Measurements from ENCODE around the gene ST3GAL3.

ST3GAL3 gene

GRCh38 chr1:43956234-43956633, 248.9 kb downstream of the ST3GAL3 start:
- Histone ChIP-seq H4K20me1 (ENCODE audit: insufficient read depth) (no peaks in the 10 kb centered on the region), H3K4me1 (ENCODE audit: low read depth, poor library complexity, severe bottlenecking) (no peaks in the 10 kb centered on the region), H3K79me2 (ENCODE audit: insufficient read depth, low read depth) (no peaks in the 10 kb centered on the region), H3K27me3 (ENCODE audit: insufficient read depth, low read depth) (no peaks in the 10 kb centered on the region), H3K9ac (no peak overlapping the region), H3K4me3 (IDR thresholded peaks at IDR 0.05; ENCODE audit: insufficient read depth, low read depth, low read length) (no peak overlapping the region), H2AFZ (ENCODE audit: low read depth) (no peak overlapping the region), H3K36me3 (ENCODE audit: insufficient read depth) (no peaks in the 10 kb centered on the region), H3K4me2 (no peak overlapping the region), H3K27ac (no peak overlapping the region)
- TF ChIP-seq CTCF (conservative IDR thresholded peaks at IDR 0.05; ENCODE audit: low read depth, low read length): no peak

- Histone ChIP-seq H3K79me2 (ENCODE audit: insufficient read depth, low read depth) (no peaks in the 10 kb centered on the region), H4K20me1 (ENCODE audit: insufficient read depth) (no peaks in the 10 kb centered on the region), H3K36me3 (ENCODE audit: insufficient read depth) (no peaks in the 10 kb centered on the region), H3K27ac (no peak overlapping the region), H2AFZ (ENCODE audit: low read depth) (no peak overlapping the region), H3K4me3 (IDR thresholded peaks at IDR 0.05; ENCODE audit: insufficient read depth, low read depth, low read length) (no peak overlapping the region), H3K4me1 (ENCODE audit: low read depth, poor library complexity, severe bottlenecking) (peaks cover 5% of the 10 kb centered on the region), H3K27me3 (ENCODE audit: insufficient read depth, low read depth) (no peaks in the 10 kb centered on the region), H3K4me2 (no peak overlapping the region), H3K9ac (no peak overlapping the region)
- TF ChIP-seq CTCF (conservative IDR thresholded peaks at IDR 0.05; ENCODE audit: low read depth, low read length): no peak
Measured at GRCh38 chr1:43957407-43958040, 250.2 kb downstream of the ST3GAL3 start.

GRCh38 chr1:43958351-43959255, 251.3 kb downstream of the ST3GAL3 start:
- Histone ChIP-seq H3K4me3 (IDR thresholded peaks at IDR 0.05; ENCODE audit: insufficient read depth, low read depth, low read length) (no peak overlapping the region), H3K4me1 (ENCODE audit: low read depth, poor library complexity, severe bottlenecking) (peaks cover 7% of the 10 kb centered on the region), H3K27ac (no peak overlapping the region), H4K20me1 (ENCODE audit: insufficient read depth) (no peaks in the 10 kb centered on the region), H3K4me2 (no peak overlapping the region), H3K27me3 (ENCODE audit: insufficient read depth, low read depth) (no peaks in the 10 kb centered on the region), H3K36me3 (ENCODE audit: insufficient read depth) (no peaks in the 10 kb centered on the region), H2AFZ (ENCODE audit: low read depth) (no peak overlapping the region), H3K9ac (no peak overlapping the region), H3K79me2 (ENCODE audit: insufficient read depth, low read depth) (no peaks in the 10 kb centered on the region)
- no peak for TF ChIP-seq CTCF (conservative IDR thresholded peaks at IDR 0.05; ENCODE audit: low read depth, low read length)

GRCh38 chr1:43960798-43961197, 253.5 kb downstream of the ST3GAL3 start:
- no peaks in the 10 kb centered on the region for H3K36me3 ChIP-seq (ENCODE audit: insufficient read depth)
- no peak overlapping the region for H3K4me2 ChIP-seq
- H4K20me1 ChIP-seq (ENCODE audit: insufficient read depth): no peaks in the 10 kb centered on the region
- H3K4me3 ChIP-seq (IDR thresholded peaks at IDR 0.05; ENCODE audit: insufficient read depth, low read depth, low read length): no peak overlapping the region
- no peaks in the 10 kb centered on the region for H3K27me3 ChIP-seq (ENCODE audit: insufficient read depth, low read depth)
- peaks cover 7% of the 10 kb centered on the region for H3K4me1 ChIP-seq (ENCODE audit: low read depth, poor library complexity, severe bottlenecking)
- H2AFZ ChIP-seq (ENCODE audit: low read depth): no peak overlapping the region
- no peak for TF ChIP-seq CTCF (conservative IDR thresholded peaks at IDR 0.05; ENCODE audit: low read depth, low read length)
- no peak overlapping the region for H3K9ac ChIP-seq
- H3K79me2 ChIP-seq (ENCODE audit: insufficient read depth, low read depth): no peaks in the 10 kb centered on the region
- no peak overlapping the region for H3K27ac ChIP-seq

Measured in KMS-11 (cell line).